ENCODE results near the gene C5orf22.
"Not testable (repeated sequence)": the region's sequence is repeated elsewhere in the genome, so short reads cannot be mapped to it uniquely, and the experiment has no call there.

Gene C5orf22

DNA sequence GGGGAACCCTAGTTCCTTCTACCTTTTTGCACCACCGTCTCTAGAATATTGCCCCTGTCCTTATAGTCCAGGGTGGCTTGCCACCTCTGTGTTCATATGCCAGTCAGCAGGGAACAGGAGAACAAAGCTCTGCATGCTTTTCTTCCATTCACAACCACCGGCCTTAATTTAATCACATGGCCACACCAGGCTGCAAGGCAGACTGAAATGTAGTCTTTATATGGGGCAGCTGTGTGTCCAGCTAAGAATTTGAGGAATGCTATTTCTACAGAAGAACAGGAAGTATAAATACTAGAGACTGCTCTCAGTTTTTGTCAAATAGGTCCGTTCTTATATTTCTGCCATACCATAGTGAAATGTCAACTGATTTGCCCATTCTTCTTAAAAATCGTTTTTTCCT is 5.8 kb downstream of the C5orf22 start:
- no peak for DNase-seq (ENCODE audit: low read depth)
- TF ChIP-seq, protein P1, sequence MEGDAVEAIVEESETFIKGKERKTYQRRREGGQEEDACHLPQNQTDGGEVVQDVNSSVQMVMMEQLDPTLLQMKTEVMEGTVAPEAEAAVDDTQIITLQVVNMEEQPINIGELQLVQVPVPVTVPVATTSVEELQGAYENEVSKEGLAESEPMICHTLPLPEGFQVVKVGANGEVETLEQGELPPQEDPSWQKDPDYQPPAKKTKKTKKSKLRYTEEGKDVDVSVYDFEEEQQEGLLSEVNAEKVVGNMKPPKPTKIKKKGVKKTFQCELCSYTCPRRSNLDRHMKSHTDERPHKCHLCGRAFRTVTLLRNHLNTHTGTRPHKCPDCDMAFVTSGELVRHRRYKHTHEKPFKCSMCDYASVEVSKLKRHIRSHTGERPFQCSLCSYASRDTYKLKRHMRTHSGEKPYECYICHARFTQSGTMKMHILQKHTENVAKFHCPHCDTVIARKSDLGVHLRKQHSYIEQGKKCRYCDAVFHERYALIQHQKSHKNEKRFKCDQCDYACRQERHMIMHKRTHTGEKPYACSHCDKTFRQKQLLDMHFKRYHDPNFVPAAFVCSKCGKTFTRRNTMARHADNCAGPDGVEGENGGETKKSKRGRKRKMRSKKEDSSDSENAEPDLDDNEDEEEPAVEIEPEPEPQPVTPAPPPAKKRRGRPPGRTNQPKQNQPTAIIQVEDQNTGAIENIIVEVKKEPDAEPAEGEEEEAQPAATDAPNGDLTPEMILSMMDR (IDR thresholded peaks at IDR 0.05; ENCODE audit: control insufficient read depth, insufficient read depth, low read depth, low read length, missing control alignments), result no peak
- no peak overlapping the region for H3K4me3 ChIP-seq (ENCODE audit: control insufficient read depth, low read depth, low read length)

DNA sequence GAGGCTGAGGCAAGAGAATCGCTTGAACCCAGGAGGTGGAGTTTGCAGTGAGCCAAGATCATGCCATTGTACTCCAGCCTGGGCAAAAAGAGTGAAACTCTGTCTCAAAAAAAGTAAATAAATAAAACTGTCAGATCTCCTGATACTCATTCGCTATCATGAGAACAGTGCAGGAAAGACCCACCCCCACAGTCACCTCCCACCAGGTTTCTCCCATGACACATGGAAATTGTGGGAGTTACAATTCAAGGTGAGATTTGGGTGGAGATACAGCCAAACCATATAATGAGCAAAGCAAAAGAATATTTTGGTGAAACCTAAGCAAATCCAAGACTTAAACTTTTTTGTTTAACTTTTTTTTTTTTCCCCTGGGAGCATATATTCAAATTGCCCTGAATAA is 17.0 kb downstream of the C5orf22 start:
- DNase-seq (ENCODE audit: low read depth); H3K4me3 ChIP-seq (ENCODE audit: control insufficient read depth, low read depth, low read length): not testable (repeated sequence)

DNA sequence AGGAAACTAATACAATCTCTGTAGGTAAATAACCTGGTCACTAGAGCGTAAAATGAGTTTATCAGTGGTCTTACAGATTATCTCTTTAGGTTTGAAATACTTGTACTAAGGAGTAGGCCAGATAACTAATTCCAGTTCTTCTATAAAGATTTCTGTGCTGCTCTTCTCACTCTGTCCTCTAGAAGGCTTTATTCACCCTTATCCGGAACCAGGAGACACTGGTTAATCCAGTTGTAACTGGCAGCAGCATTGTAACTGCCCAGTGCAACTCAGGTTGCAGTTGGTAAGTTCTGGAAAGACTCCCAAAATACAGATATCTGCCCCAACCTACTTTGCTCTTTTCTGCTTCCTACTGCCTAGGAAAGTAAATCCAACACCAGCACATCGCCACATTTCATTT is 19.8 kb downstream of the C5orf22 start:
- no peak overlapping the region for H3K4me3 ChIP-seq (ENCODE audit: control insufficient read depth, low read depth, low read length)

DNA sequence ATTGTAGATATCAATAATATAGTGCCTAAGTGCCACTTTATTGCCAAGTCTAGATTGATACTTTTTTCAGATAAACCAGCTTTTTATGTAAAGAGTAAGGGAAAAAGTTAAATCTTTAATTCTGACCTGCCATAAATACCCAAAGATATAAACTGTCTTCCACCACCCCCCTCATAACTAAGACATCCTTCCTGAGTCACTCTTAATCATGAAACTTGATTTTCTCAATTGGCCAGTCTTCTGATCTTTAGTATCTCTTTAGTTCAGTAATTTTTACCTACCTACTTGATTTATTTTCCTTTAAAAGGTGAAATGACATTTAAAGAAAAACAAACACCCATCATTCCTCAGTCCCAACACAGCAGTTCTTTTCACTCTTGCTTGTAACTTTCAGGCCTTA is 21.8 kb downstream of the C5orf22 start:
- no peak for DNase-seq (ENCODE audit: low read depth)
- no peak overlapping the region for H3K4me3 ChIP-seq (ENCODE audit: control insufficient read depth, low read depth, low read length)
- TF ChIP-seq, protein P1 (IDR thresholded peaks at IDR 0.05; ENCODE audit: control insufficient read depth, insufficient read depth, low read depth, low read length, missing control alignments), result no peak

More for the DNA sequence above, 19.8 kb downstream of the C5orf22 start:
- TF ChIP-seq, protein P1 (IDR thresholded peaks at IDR 0.05; ENCODE audit: control insufficient read depth, insufficient read depth, low read depth, low read length, missing control alignments), result no peak
- no peak for DNase-seq (ENCODE audit: low read depth)

DNA sequence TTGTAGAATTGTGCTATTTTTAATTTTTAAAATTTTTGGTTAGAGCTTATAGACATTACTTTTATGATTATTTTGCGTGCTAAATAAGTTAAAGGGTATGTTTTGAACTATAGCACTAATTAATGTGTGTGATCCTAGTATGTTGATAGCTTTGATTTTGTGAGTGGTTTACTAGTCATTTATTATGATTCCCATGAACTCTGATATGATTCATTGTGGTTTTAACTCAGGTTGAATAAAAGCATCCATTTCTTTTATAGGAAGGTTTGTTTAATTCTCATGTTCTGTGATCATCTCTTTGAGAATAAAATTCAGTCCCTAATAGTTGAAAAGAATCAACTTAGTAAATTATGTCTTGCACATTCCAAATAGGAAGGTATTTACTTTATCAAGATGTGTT is 22.5 kb downstream of the C5orf22 start:
- TF ChIP-seq, protein P1 (IDR thresholded peaks at IDR 0.05; ENCODE audit: control insufficient read depth, insufficient read depth, low read depth, low read length, missing control alignments), result no peak
- no peak overlapping the region for H3K4me3 ChIP-seq (ENCODE audit: control insufficient read depth, low read depth, low read length)
- no peak for DNase-seq (ENCODE audit: low read depth)

DNA sequence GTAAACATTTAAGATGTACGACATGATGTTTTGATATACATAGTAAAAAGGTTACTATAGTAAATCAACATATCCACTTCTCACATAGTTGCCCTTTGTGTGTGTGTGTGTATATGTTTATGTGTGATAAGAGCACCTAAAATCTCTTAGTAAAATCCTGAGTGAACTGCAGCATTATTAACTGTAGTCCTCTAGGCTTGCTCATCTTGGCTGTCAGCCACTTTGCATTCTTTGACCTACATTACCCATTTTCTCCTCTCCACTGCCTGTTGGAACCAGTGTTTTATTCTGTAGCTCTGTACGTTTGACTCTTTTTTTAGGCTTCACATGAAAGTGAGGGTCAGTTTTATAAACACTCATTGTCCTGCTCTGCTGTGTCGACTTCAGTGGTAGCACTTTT is 24.4 kb downstream of the C5orf22 start:
- TF ChIP-seq, protein P1 (IDR thresholded peaks at IDR 0.05; ENCODE audit: control insufficient read depth, insufficient read depth, low read depth, low read length, missing control alignments), result no peak
- DNase-seq (ENCODE audit: low read depth), result no peak
- H3K4me3 ChIP-seq (ENCODE audit: control insufficient read depth, low read depth, low read length), result no peak overlapping the region

DNA sequence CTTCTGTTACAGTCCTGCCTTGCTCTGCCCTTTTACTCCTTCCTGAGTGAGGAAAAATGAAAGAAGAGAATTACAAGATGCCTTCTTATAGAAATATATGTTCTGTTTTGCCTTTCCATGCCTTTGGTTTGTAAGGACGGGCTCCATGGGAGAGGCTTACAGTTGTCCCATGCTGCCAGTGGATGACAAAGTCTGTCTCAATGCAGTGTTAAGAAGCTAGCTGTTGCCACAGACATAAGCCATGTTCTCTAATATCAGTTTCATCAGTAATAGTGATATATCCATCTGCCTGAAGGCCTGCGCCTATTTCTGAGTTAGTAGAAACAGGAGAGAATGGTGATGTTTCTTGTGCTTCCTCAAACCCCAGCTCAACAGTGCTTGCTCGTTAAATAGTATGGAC is 27.8 kb downstream of the C5orf22 start:
- no peak for DNase-seq (ENCODE audit: low read depth)
- H3K4me3 ChIP-seq (ENCODE audit: control insufficient read depth, low read depth, low read length), result no peak overlapping the region
- TF ChIP-seq, protein P1 (IDR thresholded peaks at IDR 0.05; ENCODE audit: control insufficient read depth, insufficient read depth, low read depth, low read length, missing control alignments), result no peak

Measured in AG09309 (cell line).